GM12878 (cell line): ENCODE data around the gene TP73. TPM values are rescaled to one million over a fixed set of nuclear protein-coding genes. Genes with fewer than 3 reads are reported as not detected.

ENCODE experiments used
- CHD2 ChIP-seq: IDR thresholded peaks from 2 replicates; pipeline ENCODE4 v1.6.1; 2011; ENCODE audit warnings: low read depth, low read length, improper control_type of control experiment, borderline replicate concordance
- CTCF ChIP-seq, 3 experiments: IDR thresholded peaks in 2 of 3; conservative IDR thresholded peaks in 1 of 3; 2 replicates each; pipeline ENCODE4 v1.5.1; 2011; ENCODE audit warnings: low read depth in 3 of 3, low read length in 3 of 3, mild to moderate bottlenecking in 3 of 3, control low read depth in 2 of 3, moderate library complexity in 2 of 3, inconsistent platforms in 1 of 3, mixed read lengths in 1 of 3; ENCODE audit not compliant: control insufficient read depth in 2 of 3, insufficient read depth in 1 of 3; ENCODE audit errors: extremely low read depth in 1 of 3
- E4F1 ChIP-seq: fragments of 450-650 bp; IDR thresholded peaks from 2 replicates; pipeline ENCODE4 v1.6.1; 2018; ENCODE audit warnings: borderline replicate concordance, mild to moderate bottlenecking; ENCODE audit not compliant: partially characterized antibody
- IKZF1 ChIP-seq: fragments of 450-650 bp; conservative IDR thresholded peaks from 2 replicates; pipeline ENCODE4 v1.6.1; 2017; ENCODE audit warnings: antibody characterized with exemption, mild to moderate bottlenecking
- JUND ChIP-seq: IDR thresholded peaks from 2 replicates; pipeline ENCODE4 v1.6.1; 2012; ENCODE audit warnings: low read depth, mild to moderate bottlenecking, low read length, improper control_type of control experiment, moderate library complexity
- MYB ChIP-seq: fragments of 150-350 bp; IDR thresholded peaks from 2 replicates; pipeline ENCODE4 v1.6.1; 2014; ENCODE audit warnings: mild to moderate bottlenecking, low read depth, low read length, borderline replicate concordance
- PBX3 ChIP-seq: IDR thresholded peaks from 2 replicates; pipeline ENCODE4 v1.6.1; 2011; ENCODE audit warnings: mild to moderate bottlenecking, low read depth, low read length, moderate library complexity; ENCODE audit not compliant: insufficient replicate concordance
- PML ChIP-seq: IDR thresholded peaks from 2 replicates; pipeline ENCODE4 v1.6.1; 2012; ENCODE audit warnings: low read length, inconsistent platforms
- POLR2AphosphoS2 ChIP-seq: IDR thresholded peaks from 2 replicates; pipeline ENCODE4 v1.6.1; 2011; ENCODE audit warnings: low read depth, mild to moderate bottlenecking, low read length, improper control_type of control experiment, moderate library complexity
- SP1 ChIP-seq: IDR thresholded peaks from one replicate; pipeline ENCODE4 v1.6.1; 2011; ENCODE audit warnings: low read depth, low read length
- TAF1 ChIP-seq: IDR thresholded peaks from 2 replicates; pipeline ENCODE4 v1.6.1; 2011; ENCODE audit warnings: mild to moderate bottlenecking, low read depth, low read length, borderline replicate concordance
- TARDBP ChIP-seq: IDR thresholded peaks from 2 replicates; pipeline ENCODE4 v1.6.1; 2016; ENCODE audit warnings: borderline replicate concordance
- TCF12 ChIP-seq: IDR thresholded peaks from 2 replicates; pipeline ENCODE4 v1.6.1; 2011; ENCODE audit warnings: low read depth, mild to moderate bottlenecking, low read length
- WRNIP1 ChIP-seq: IDR thresholded peaks from 2 replicates; pipeline ENCODE4 v1.6.1; 2011; ENCODE audit warnings: low read depth, low read length, improper control_type of control experiment, borderline replicate concordance
- polyA plus RNA-seq, 11 experiments: library from polyadenylated mRNA; depleted of rRNA in 4 of 11; unstranded in 6 of 11; stranded (reverse) in 5 of 11; fragments of >200 nt; fragmentation: Nextera tagmentation in 4 of 11; fragmentation: Illumina TruSeq in 1 of 11; extraction: Ambion mirVana in 4 of 11; extraction: Trizol in 1 of 11; gene quantifications; 1 replicate in 1 of 11; 2 replicates in 10 of 11; pipeline versions ENCODE4 v1.2.1 to v1.2.3, GENCODE V29; 2011 to 2016; ENCODE audit warnings: inconsistent platforms in 2 of 11, missing spikeins in 2 of 11, low read depth in 1 of 11
- total RNA-seq, 4 experiments: library from RNA; depleted of rRNA in 3 of 4; stranded (reverse); fragments of >200 nt in 3 of 4; fragmentation: Illumina TruSeq in 1 of 4; extraction: Trizol in 1 of 4; gene quantifications; 2 replicates each; pipeline versions ENCODE4 v1.2.1 to v1.2.3, GENCODE V29; 2013 to 2021
- TF ChIP-seq, protein P1 (sequence below): IDR thresholded peaks from 2 replicates; pipeline ENCODE4 v1.6.1; 2012; ENCODE audit warnings: improper control_type of control experiment, low read depth, low read length; ENCODE audit not compliant: insufficient replicate concordance

Gene TP73
- total and polyA plus RNA-seq, 10 of the 15 experiments (the other 5 are each of a cell fraction or from before 2014, with no cell fraction given), result 0.08 to 54.2 (median 14.9) TPM

DNA sequence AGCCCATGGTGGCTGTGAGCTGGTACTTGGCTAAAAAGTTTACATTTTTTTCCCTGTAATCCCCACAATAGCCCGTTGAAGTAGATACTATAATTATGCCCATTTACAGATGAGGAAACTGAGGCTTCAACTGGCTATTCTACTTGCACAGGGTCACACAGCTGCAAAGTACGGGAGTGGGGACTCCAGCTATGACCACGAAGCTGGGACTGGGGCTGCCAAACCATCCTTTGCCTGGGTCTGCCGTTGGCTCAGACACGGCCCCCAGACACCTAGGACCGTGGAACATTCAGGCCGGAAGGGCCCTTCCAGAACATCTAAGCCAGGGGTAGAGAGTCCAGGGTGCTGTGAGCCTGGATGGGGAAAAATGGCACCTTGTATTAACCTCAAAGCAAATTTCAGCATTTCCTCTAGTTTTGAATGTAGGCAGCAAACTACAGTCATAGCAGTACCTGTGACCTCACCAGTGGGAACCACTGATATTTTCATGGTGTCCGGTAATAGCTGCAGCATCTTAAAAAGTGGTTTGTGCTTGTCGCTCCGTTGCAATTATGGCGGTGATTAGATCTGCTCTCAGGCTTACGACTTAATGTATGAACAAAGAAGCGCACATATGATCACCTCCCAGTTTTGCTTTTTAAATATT is 4.3 kb downstream of the TP73 start (continued):
- TF ChIP-seq MYB (0 out of 2 replicates have a peak, but pooled peaks have one; percentile 46), WRNIP1 (no peak), SP1 (peak; percentile 68), CTCF (IDR thresholded peaks at IDR 0.05 in 2 of 3, conservative IDR thresholded peaks at IDR 0.05 in 1 of 3; ENCODE audit: control insufficient read depth in 2 of 3, extremely low read depth in 1 of 3, insufficient read depth in 1 of 3, low read depth in 3 of 3, low read length in 3 of 3) (no peak), JUND (peak; percentile 96), E4F1 (no peak), TARDBP (no peak), TAF1 (peak; percentile 59; the same call in 1 of the 2 replicates), PML (peak; percentile 67), POLR2AphosphoS2 (no peak), IKZF1 (peak; percentile 95), CHD2 (no peak; the same call in 1 of the 2 replicates), PBX3 (no peak), TCF12 (peak; percentile 75; the same call in 1 of the 2 replicates)
- TF ChIP-seq, protein P1, sequence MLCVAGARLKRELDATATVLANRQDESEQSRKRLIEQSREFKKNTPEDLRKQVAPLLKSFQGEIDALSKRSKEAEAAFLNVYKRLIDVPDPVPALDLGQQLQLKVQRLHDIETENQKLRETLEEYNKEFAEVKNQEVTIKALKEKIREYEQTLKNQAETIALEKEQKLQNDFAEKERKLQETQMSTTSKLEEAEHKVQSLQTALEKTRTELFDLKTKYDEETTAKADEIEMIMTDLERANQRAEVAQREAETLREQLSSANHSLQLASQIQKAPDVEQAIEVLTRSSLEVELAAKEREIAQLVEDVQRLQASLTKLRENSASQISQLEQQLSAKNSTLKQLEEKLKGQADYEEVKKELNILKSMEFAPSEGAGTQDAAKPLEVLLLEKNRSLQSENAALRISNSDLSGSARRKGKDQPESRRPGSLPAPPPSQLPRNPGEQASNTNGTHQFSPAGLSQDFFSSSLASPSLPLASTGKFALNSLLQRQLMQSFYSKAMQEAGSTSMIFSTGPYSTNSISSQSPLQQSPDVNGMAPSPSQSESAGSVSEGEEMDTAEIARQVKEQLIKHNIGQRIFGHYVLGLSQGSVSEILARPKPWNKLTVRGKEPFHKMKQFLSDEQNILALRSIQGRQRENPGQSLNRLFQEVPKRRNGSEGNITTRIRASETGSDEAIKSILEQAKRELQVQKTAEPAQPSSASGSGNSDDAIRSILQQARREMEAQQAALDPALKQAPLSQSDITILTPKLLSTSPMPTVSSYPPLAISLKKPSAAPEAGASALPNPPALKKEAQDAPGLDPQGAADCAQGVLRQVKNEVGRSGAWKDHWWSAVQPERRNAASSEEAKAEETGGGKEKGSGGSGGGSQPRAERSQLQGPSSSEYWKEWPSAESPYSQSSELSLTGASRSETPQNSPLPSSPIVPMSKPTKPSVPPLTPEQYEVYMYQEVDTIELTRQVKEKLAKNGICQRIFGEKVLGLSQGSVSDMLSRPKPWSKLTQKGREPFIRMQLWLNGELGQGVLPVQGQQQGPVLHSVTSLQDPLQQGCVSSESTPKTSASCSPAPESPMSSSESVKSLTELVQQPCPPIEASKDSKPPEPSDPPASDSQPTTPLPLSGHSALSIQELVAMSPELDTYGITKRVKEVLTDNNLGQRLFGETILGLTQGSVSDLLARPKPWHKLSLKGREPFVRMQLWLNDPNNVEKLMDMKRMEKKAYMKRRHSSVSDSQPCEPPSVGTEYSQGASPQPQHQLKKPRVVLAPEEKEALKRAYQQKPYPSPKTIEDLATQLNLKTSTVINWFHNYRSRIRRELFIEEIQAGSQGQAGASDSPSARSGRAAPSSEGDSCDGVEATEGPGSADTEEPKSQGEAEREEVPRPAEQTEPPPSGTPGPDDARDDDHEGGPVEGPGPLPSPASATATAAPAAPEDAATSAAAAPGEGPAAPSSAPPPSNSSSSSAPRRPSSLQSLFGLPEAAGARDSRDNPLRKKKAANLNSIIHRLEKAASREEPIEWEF, result peak; percentile 67
